ENCODE results near the gene UST.

DNA sequence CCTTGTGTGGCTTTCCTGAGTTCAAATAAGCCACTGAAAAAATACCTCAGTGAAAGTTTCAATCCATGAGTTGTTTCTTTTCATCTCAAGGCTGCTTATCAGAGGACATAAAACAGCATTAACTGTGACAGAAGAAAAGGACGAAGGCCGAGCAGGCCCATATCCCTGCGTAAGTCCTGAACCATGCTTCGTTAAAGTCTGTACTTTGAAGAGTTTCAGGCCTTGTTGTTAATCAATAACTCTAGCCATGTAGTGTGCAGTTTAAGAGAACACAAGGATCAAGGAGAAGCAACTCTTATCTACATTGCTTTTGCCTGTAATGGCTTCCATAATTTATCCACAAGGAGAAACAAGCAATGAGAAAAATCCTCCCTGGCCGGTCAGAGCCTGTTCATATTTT is 165.4 kb downstream of the UST start:
- TF ChIP-seq CTCF (IDR thresholded peaks at IDR 0.05): no peak
- no peak for TF ChIP-seq EP300 (IDR thresholded peaks at IDR 0.05)
